Thyroid gland (tissue), 4 donors: ENCODE results near the gene PCBP3. TPM values are rescaled to one million over a fixed set of nuclear protein-coding genes. Genes with fewer than 3 reads are reported as not detected.

ENCODE experiments used
- DNase-seq, 2 donors: peaks; one replicate each; pipeline ENCODE4 v3.0.0-alpha.2; 2019
- H3K27ac ChIP-seq, 3 donors: fragments of 200-600 bp; sonication (generic); 1 replicate in 2 of 3; 2 replicates in 1 of 3; pipeline ENCODE4 v1.5.1; 2016 to 2019; ENCODE audit warnings: mild to moderate bottlenecking in 1 of 3, moderate library complexity in 1 of 3
- H3K27me3 ChIP-seq: fragments of 200-600 bp; sonication (generic); one replicate; pipeline ENCODE4 v1.5.1; 2019
- H3K36me3 ChIP-seq, 2 donors: fragments of 200-600 bp; sonication (generic); one replicate each; pipeline ENCODE4 v1.5.1; 2016 to 2019
- H3K4me1 ChIP-seq, 2 donors: fragments of 200-600 bp; sonication (generic); one replicate each; pipeline ENCODE4 v1.5.1; 2017 to 2019
- H3K4me3 ChIP-seq, 3 donors: fragments of 200-600 bp; sonication (generic); replicated peaks in 1 of 3; 1 replicate in 2 of 3; 2 replicates in 1 of 3; pipeline ENCODE4 v1.5.1; 2016; ENCODE audit warnings: mild to moderate bottlenecking in 1 of 3
- H3K9me3 ChIP-seq: fragments of 200-600 bp; sonication (generic); one replicate; pipeline ENCODE4 v1.5.1; 2017
- POLR2A ChIP-seq, 2 donors: fragments of 450-650 bp; IDR thresholded peaks; one replicate each; pipeline ENCODE4 v1.6.1; 2017; ENCODE audit warnings: antibody characterized with exemption in 2 of 2, mild to moderate bottlenecking in 2 of 2, moderate library complexity in 1 of 2
- WGBS, 2 donors: methylation state at CpG; one replicate each; pipeline ENCODE4 v1.1.5; 2017; 5-methylcytosine and 5-hydroxymethylcytosine counted together
- intact Hi-C: fragments of 100-400 bp; cut with DNase I; formaldehyde crosslinking; loops from one replicate; pipeline ENCODE4 v1.15.1; 2023
- total RNA-seq, 4 donors: library from RNA; depleted of rRNA; stranded (reverse); fragments of >200 nt; gene quantifications; one replicate each; pipeline ENCODE4 v1.2.3, GENCODE V29; 2016
- TF ChIP-seq, protein P1 (sequence below), 6 experiments: fragments of 200-600 bp in 3 of 6; fragments of 450-650 bp in 3 of 6; sonication (generic) in 3 of 6; IDR thresholded peaks; one replicate each; pipeline ENCODE4 v1.5.1; 2016 to 2019; ENCODE audit warnings: antibody characterized with exemption in 6 of 6, mild to moderate bottlenecking in 2 of 6, inconsistent platforms in 1 of 6, moderate library complexity in 1 of 6

The PCBP3 gene
- total RNA-seq, 4 donors from 2014 or later: 0.33 to 0.98 (median 0.54) TPM; not detected in 1

DNA sequence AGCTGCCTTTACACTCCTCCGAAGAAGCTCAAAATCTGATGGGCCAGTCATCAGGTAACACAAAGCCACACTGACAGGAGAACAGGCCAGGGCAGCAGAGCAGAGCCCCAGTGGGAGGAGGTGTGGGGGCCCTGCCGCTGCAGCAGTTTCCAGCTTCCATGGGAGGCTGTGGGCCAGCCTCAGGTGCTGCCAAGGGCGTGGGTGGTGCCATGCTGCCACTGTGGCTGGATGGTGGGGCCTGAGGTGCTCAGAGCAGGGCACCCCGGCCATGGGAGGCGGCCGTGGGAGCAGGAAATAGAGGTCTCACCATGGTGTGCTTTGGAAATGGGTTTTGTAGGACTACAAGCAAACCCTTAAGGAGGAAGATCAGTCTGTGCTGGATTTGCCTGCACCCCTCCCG is 287.3 kb downstream of the PCBP3 start:
- no peak for TF ChIP-seq POLR2A (IDR thresholded peaks at IDR 0.05)
- TF ChIP-seq, protein P1, sequence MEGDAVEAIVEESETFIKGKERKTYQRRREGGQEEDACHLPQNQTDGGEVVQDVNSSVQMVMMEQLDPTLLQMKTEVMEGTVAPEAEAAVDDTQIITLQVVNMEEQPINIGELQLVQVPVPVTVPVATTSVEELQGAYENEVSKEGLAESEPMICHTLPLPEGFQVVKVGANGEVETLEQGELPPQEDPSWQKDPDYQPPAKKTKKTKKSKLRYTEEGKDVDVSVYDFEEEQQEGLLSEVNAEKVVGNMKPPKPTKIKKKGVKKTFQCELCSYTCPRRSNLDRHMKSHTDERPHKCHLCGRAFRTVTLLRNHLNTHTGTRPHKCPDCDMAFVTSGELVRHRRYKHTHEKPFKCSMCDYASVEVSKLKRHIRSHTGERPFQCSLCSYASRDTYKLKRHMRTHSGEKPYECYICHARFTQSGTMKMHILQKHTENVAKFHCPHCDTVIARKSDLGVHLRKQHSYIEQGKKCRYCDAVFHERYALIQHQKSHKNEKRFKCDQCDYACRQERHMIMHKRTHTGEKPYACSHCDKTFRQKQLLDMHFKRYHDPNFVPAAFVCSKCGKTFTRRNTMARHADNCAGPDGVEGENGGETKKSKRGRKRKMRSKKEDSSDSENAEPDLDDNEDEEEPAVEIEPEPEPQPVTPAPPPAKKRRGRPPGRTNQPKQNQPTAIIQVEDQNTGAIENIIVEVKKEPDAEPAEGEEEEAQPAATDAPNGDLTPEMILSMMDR (IDR thresholded peaks at IDR 0.05): no peak
- no peak overlapping the region for H3K27ac ChIP-seq
- intact Hi-C loops: no loop called here
- no peak for DNase-seq
- H3K36me3 ChIP-seq: no peaks in the 10 kb centered on the region
- 85 to 90% methylated on average over 5 to 7 of the region's 7 CpGs for WGBS, 2 donors
- no peaks in the 10 kb centered on the region for H3K4me1 ChIP-seq
- H3K27me3 ChIP-seq: no peaks in the 10 kb centered on the region
- no peak overlapping the region for H3K4me3 ChIP-seq
- no peaks in the 10 kb centered on the region for H3K9me3 ChIP-seq

DNA sequence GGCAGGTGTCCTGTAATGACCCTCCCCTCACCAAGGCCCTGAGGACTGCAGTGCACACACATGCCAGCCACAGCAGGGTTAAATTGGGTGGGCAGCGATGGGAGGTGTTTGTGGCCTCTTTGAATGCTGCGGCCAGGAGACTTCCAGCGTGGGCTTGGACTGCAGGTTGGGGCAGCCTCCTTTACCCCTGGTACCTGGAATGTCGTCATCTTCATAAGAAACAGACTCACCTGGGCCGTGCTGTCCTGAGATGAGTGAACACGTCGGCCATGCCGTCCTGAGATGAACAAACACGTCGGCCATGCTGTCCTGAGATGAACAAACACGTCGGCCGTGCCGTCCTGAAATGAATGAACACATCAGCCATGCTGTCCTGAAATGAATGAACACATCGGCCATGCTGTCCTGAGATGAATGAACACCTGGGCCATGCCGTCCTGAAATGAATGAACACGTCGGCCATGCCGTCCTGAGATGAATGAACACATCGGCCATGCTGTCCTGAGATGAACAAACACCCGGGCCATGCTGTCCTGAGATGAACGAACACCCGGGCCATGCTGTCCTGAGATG is 288.0 kb downstream of the PCBP3 start:
- 78 to 90% methylated on average over 23 of the region's 23 CpGs for WGBS, 2 donors
- TF ChIP-seq POLR2A (IDR thresholded peaks at IDR 0.05): no peak
- TF ChIP-seq, protein P1 (IDR thresholded peaks at IDR 0.05): no peak
- intact Hi-C loops: no loop called here
- no peak overlapping the region for H3K27ac ChIP-seq
- no peaks in the 10 kb centered on the region for H3K27me3 ChIP-seq
- no peak for DNase-seq
- H3K4me1 ChIP-seq: no peaks in the 10 kb centered on the region
- no peaks in the 10 kb centered on the region for H3K36me3 ChIP-seq
- H3K9me3 ChIP-seq: no peaks in the 10 kb centered on the region
- no peak overlapping the region for H3K4me3 ChIP-seq

DNA sequence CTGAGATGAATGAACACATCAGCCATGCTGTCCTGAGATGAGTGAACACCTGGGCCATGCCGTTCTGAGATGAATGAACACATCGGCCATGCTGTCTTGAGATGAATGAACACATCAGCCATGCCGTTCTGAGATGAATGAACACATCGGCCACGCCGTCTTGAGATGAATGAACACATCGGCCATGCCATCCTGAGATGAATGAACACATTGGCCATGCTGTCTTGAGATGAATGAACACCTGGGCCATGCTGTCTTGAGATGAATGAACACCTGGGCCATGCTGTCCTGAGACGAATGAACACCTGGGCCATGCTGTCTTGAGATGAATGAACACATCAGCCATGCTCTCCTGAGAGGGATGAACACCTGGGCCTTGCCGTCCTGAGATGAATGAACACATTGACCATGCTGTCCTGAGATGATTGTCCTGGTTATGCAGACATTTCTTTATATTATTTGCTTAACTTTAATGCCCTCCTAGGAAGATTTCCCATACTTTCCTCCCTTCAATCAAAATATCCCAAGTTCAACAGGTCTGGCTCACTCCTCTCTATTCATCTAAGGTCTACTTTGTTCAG is 289.5 kb downstream of the PCBP3 start:
- intact Hi-C loops: no loop called here
- TF ChIP-seq, protein P1 (IDR thresholded peaks at IDR 0.05): no peak
- TF ChIP-seq POLR2A (IDR thresholded peaks at IDR 0.05): no peak
- Histone ChIP-seq H3K36me3 (no peaks in the 10 kb centered on the region), H3K27ac (no peak overlapping the region), H3K4me1 (no peaks in the 10 kb centered on the region), H3K4me3 (no peak overlapping the region), H3K9me3 (no peaks in the 10 kb centered on the region), H3K27me3 (no peaks in the 10 kb centered on the region)
- 69 to 82% methylated on average over 9 of the region's 9 CpGs for WGBS, 2 donors
- no peak for DNase-seq

- Histone ChIP-seq H3K27ac (no peak overlapping the region), H3K4me1 (no peaks in the 10 kb centered on the region), H3K9me3 (no peaks in the 10 kb centered on the region), H3K4me3 (no peak overlapping the region), H3K27me3 (no peaks in the 10 kb centered on the region), H3K36me3 (no peaks in the 10 kb centered on the region)
- TF ChIP-seq, protein P1 (IDR thresholded peaks at IDR 0.05): no peak
- no peak for TF ChIP-seq POLR2A (IDR thresholded peaks at IDR 0.05)
- no peak for DNase-seq
- intact Hi-C loops: no loop called here
- 69 to 76% methylated on average over 6 of the region's 6 CpGs for WGBS, 2 donors
Observed at GRCh38 chr21:45934085-45934484, 290.6 kb downstream of the PCBP3 start.

DNA sequence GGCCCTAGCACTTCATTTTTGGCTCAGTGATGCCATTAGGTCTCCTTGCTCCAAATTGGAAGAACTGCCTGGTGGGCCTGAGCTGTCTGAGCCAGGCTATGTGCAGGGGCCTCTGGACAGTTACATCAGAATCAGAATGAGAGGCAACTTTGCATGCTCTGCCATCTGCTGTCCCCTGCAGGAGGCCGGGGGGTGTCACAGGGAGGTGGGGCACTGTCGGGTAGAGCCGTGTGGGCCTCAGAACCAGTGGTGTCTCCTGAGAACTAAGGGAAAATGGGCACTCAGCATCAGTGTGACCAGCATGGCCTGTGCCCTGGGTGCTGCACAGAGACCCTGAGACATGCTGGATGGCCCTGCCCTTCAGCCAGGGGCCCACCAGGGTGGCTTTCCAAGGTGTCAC is 291.0 kb downstream of the PCBP3 start:
- intact Hi-C loops: no loop called here
- Histone ChIP-seq H3K27ac (no peak overlapping the region), H3K27me3 (no peaks in the 10 kb centered on the region), H3K36me3 (no peaks in the 10 kb centered on the region), H3K4me1 (no peaks in the 10 kb centered on the region), H3K9me3 (no peaks in the 10 kb centered on the region), H3K4me3 (no peak overlapping the region)
- no peak for DNase-seq
- TF ChIP-seq POLR2A (IDR thresholded peaks at IDR 0.05): no peak
- TF ChIP-seq, protein P1 (IDR thresholded peaks at IDR 0.05): no peak
- WGBS, 2 donors: 80 to 83% methylated on average over 1 to 3 of the region's 3 CpGs
